SK-N-SH (cell line): ENCODE measurements around the gene TBK1. TPM values are rescaled to one million over a fixed set of nuclear protein-coding genes. Genes with fewer than 3 reads are reported as not detected.

Experiments used
- CTCF ChIA-PET: fragments of 300-600, 350-600 bp; formaldehyde crosslinking; extraction: SDS; loops from one replicate; lab custom pipeline; 2021; lab: Yijun Ruan, JAX
- POLR2A ChIA-PET: fragments of 350-600 bp; sonication (Branson Sonifier 250); formaldehyde crosslinking; extraction: SDS; loops from one replicate; lab custom pipeline; 2020; ENCODE audit warnings: antibody characterized with exemption, inconsistent platforms; lab: Yijun Ruan, JAX
- DNase-seq: peaks from one replicate; pipeline ENCODE4 v3.0.0; 2012
- H2AFZ ChIP-seq: fragments of 200-600 bp; sonication (generic); 2 replicates; pipeline ENCODE4 v1.8.1; 2016; ENCODE audit warnings: antibody characterized with exemption, mild to moderate bottlenecking, low read depth
- H3F3A ChIP-seq: fragments of 200-600 bp; sonication (generic); replicated peaks from 2 replicates; pipeline ENCODE3; 2016; ENCODE audit warnings: antibody characterized with exemption, mild to moderate bottlenecking; ENCODE audit not compliant: insufficient read depth
- H3K27ac ChIP-seq, 2 experiments: fragments of 200-500 bp in 1 of 2; fragments of 200-600 bp in 1 of 2; sonication (Bioruptor generic) in 1 of 2; sonication (generic), shearing (Covaris generic) in 1 of 2; 2 replicates each; pipeline versions ENCODE4 v1.5.1 to v1.6.1; 2014 to 2016; ENCODE audit warnings: low read depth in 2 of 2, inconsistent platforms in 1 of 2, low read length in 1 of 2, mild to moderate bottlenecking in 1 of 2, mixed read lengths in 1 of 2
- H3K27me3 ChIP-seq: fragments of 200-600 bp; sonication (generic), shearing (Covaris generic); 2 replicates; pipeline ENCODE4 v1.6.1; 2016; ENCODE audit warnings: mixed run types; ENCODE audit not compliant: insufficient read depth
- H3K36me3 ChIP-seq, 2 experiments: fragments of 200-500 bp in 1 of 2; fragments of 200-600 bp in 1 of 2; sonication (Bioruptor generic) in 1 of 2; sonication (generic) in 1 of 2; replicated peaks in 1 of 2; 2 replicates each; pipeline versions ENCODE3 to v1.5.1; 2014 to 2016; ENCODE audit warnings: low read length in 1 of 2, mild to moderate bottlenecking in 1 of 2; ENCODE audit not compliant: insufficient read depth in 2 of 2, control insufficient read depth in 1 of 2
- H3K4me1 ChIP-seq, 2 experiments: fragments of 200-500 bp in 1 of 2; fragments of 200-600 bp in 1 of 2; sonication (Bioruptor generic) in 1 of 2; sonication (generic), shearing (Covaris generic) in 1 of 2; 2 replicates each; pipeline versions ENCODE4 v1.5.1 to v1.6.1; 2014 to 2016; ENCODE audit warnings: low read depth in 1 of 2, low read length in 1 of 2, mixed run types in 1 of 2; ENCODE audit not compliant: insufficient read depth in 2 of 2, control insufficient read depth in 1 of 2
- H3K4me2 ChIP-seq: fragments of 200-600 bp; sonication (generic), shearing (Covaris generic); 2 replicates; pipeline ENCODE4 v1.6.1; 2017; ENCODE audit warnings: mixed run types
- H3K4me3 ChIP-seq, 2 experiments: fragments of 200-500 bp in 1 of 2; fragments of 200-600 bp in 1 of 2; sonication (Bioruptor generic) in 1 of 2; sonication (generic), shearing (Covaris generic) in 1 of 2; 2 replicates each; pipeline versions ENCODE4 v1.5.1 to v1.8.1; 2014 to 2016; ENCODE audit warnings: low read depth in 2 of 2, inconsistent platforms in 1 of 2, low read length in 1 of 2, mild to moderate bottlenecking in 1 of 2, mixed read lengths in 1 of 2, moderate library complexity in 1 of 2
- H3K79me2 ChIP-seq: fragments of 200-600 bp; sonication (generic); 2 replicates; pipeline ENCODE4 v1.8.1; 2017; ENCODE audit warnings: mild to moderate bottlenecking; ENCODE audit not compliant: insufficient read depth
- H3K9ac ChIP-seq: fragments of 200-600 bp; sonication (generic); 2 replicates; pipeline ENCODE4 v1.6.1; 2017; ENCODE audit warnings: mixed run types
- H3K9me2 ChIP-seq: fragments of 200-600 bp; sonication (generic); 2 replicates; pipeline ENCODE4 v1.6.1; 2017; ENCODE audit warnings: mixed run types
- H3K9me3 ChIP-seq: fragments of 200-600 bp; sonication (generic); 2 replicates; pipeline ENCODE4 v1.6.1; 2017; ENCODE audit warnings: mixed run types, mild to moderate bottlenecking, moderate library complexity
- H4K20me1 ChIP-seq: fragments of 200-600 bp; sonication (generic); 2 replicates; pipeline ENCODE4 v1.6.1; 2017; ENCODE audit warnings: mild to moderate bottlenecking, mixed run types; ENCODE audit not compliant: insufficient read depth
- ELF1 ChIP-seq: IDR thresholded peaks from 2 replicates; pipeline ENCODE4 v1.4.0; 2012
- EP300 ChIP-seq, 2 experiments: IDR thresholded peaks; 2 replicates each; pipeline versions ENCODE4 v1.4.0 to v1.6.1; 2012; ENCODE audit warnings: borderline replicate concordance in 1 of 2, low read depth in 1 of 2, low read length in 1 of 2
- FOSL2 ChIP-seq: IDR thresholded peaks from 2 replicates; pipeline ENCODE4 v1.4.0; 2012; ENCODE audit warnings: low read depth, mild to moderate bottlenecking, moderate library complexity, borderline replicate concordance
- MAX ChIP-seq: IDR thresholded peaks from 2 replicates; pipeline ENCODE4 v1.4.0; 2012; ENCODE audit warnings: low read depth
- MXI1 ChIP-seq: IDR thresholded peaks from 2 replicates; pipeline ENCODE4 v1.6.1; 2012; ENCODE audit warnings: mild to moderate bottlenecking, low read depth, low read length, improper control_type of control experiment
- NFIC ChIP-seq: IDR thresholded peaks from 2 replicates; pipeline ENCODE4 v1.4.0; 2012; ENCODE audit warnings: borderline replicate concordance
- RCOR1 ChIP-seq: fragments of 150-350 bp; IDR thresholded peaks from 2 replicates; pipeline ENCODE4 v1.6.1; 2017; ENCODE audit warnings: antibody characterized with exemption, low read length
- SIN3A ChIP-seq: IDR thresholded peaks from 2 replicates; pipeline ENCODE4 v1.6.1; 2012; ENCODE audit warnings: low read depth, mild to moderate bottlenecking, low read length, moderate library complexity, borderline replicate concordance
- SMC3 ChIP-seq: IDR thresholded peaks from 2 replicates; pipeline ENCODE4 v1.6.1; 2012; ENCODE audit warnings: low read depth, low read length, improper control_type of control experiment
- TAF1 ChIP-seq: IDR thresholded peaks from 2 replicates; pipeline ENCODE4 v1.6.1; 2012; ENCODE audit warnings: low read depth, mild to moderate bottlenecking, low read length, moderate library complexity, borderline replicate concordance
- TCF12 ChIP-seq: IDR thresholded peaks from 2 replicates; pipeline ENCODE4 v1.4.0; 2012
- TEAD4 ChIP-seq: IDR thresholded peaks from 2 replicates; pipeline ENCODE4 v1.4.0; 2012; ENCODE audit warnings: mild to moderate bottlenecking, borderline replicate concordance; ENCODE audit not compliant: insufficient read depth
- USF1 ChIP-seq: IDR thresholded peaks from 2 replicates; pipeline ENCODE4 v1.4.0; 2012; ENCODE audit warnings: low read depth, borderline replicate concordance
- YY1 ChIP-seq: IDR thresholded peaks from 2 replicates; pipeline ENCODE4 v1.4.0; 2012; ENCODE audit warnings: low read depth, mild to moderate bottlenecking
- WGBS: methylation state at CpG from one replicate; pipeline ENCODE4 v1.1.6; 2017; ENCODE audit warnings: low lambda C conversion rate; 5-methylcytosine and 5-hydroxymethylcytosine counted together
- polyA plus RNA-seq, 3 experiments: library from polyadenylated mRNA; depleted of rRNA; stranded (reverse); fragments of >200 nt; gene quantifications; 2 replicates each; pipeline ENCODE4 v1.2.3, GENCODE V29; 2012
- TF ChIP-seq, protein P1 (sequence below): fragments of 200-600 bp; sonication (generic); IDR thresholded peaks from 2 replicates; pipeline ENCODE4 v1.6.1; 2017; ENCODE audit warnings: antibody characterized with exemption, mild to moderate bottlenecking, moderate library complexity

The TBK1 gene
- polyA plus RNA-seq, 1 of the 3 experiments (the other 2 are of a cell fraction) = 8.2 TPM

- TF ChIP-seq, protein P1, sequence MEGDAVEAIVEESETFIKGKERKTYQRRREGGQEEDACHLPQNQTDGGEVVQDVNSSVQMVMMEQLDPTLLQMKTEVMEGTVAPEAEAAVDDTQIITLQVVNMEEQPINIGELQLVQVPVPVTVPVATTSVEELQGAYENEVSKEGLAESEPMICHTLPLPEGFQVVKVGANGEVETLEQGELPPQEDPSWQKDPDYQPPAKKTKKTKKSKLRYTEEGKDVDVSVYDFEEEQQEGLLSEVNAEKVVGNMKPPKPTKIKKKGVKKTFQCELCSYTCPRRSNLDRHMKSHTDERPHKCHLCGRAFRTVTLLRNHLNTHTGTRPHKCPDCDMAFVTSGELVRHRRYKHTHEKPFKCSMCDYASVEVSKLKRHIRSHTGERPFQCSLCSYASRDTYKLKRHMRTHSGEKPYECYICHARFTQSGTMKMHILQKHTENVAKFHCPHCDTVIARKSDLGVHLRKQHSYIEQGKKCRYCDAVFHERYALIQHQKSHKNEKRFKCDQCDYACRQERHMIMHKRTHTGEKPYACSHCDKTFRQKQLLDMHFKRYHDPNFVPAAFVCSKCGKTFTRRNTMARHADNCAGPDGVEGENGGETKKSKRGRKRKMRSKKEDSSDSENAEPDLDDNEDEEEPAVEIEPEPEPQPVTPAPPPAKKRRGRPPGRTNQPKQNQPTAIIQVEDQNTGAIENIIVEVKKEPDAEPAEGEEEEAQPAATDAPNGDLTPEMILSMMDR = no peak
- TF ChIP-seq USF1 (peak; percentile 29; the same call in 1 of the 2 replicates), EP300 (IDR thresholded peaks at IDR 0.05; ENCODE audit: borderline replicate concordance in 1 of 2, low read depth in 1 of 2, low read length in 1 of 2) (no peak), FOSL2 (0 out of 2 replicates have a peak, but pooled peaks have one; percentile 0), TCF12 (no peak), YY1 (0 out of 2 replicates have a peak, but pooled peaks have one; percentile 11), MAX (peak; percentile 67)
Measured at GRCh38 chr12:64403707-64404469, 48.0 kb upstream of the TBK1 start, which contains the start of gene XPOT (continued).

- Histone ChIP-seq H3K27me3 (no peaks in the 10 kb centered on the region), H3K4me2 (peak overlapping the region; percentile 89), H4K20me1 (peaks cover 28% of the 10 kb centered on the region), H3K79me2 (peaks cover 48% of the 10 kb centered on the region), H3K9me3 (no peaks in the 10 kb centered on the region), H3K9me2 (no peaks in the 10 kb centered on the region), H3K27ac (peak overlapping the region; percentile 95 to 99), H3F3A (peaks cover 15% of the 10 kb centered on the region), H3K4me3 (peak overlapping the region; percentile 78 to 96), H2AFZ (peak overlapping the region; percentile 57), H3K36me3 (peaks cover 0 to 5% of the 10 kb centered on the region in 2 experiments), H3K9ac (peak overlapping the region; percentile 100), H3K4me1 (peaks cover 3 to 14% of the 10 kb centered on the region in 2 experiments; a peak in 2 of 4 replicates)
- peak; percentile 82 for DNase-seq
- 0% methylated on average over 8 of the region's 78 CpGs for WGBS
- ChIA-PET POLR2A (interaction anchor here (0.6 kb wide), 1 partner anchor 13 kb away, joined by 3 read pairs; no protein-coding TSS in a partner anchor), CTCF (interaction anchor here (1.3 to 1.4 kb wide), 2 partner anchors 12 to 578 kb away, joined by 3 read pairs; no protein-coding TSS in a partner anchor)
- no peak for TF ChIP-seq ELF1
- TF ChIP-seq YY1 = 0 out of 2 replicates have a peak, but pooled peaks have one; percentile 33
- TF ChIP-seq MAX = peak; percentile 95
- no peak for TF ChIP-seq RCOR1
- TF ChIP-seq SMC3 = no peak
- TF ChIP-seq EP300 (IDR thresholded peaks at IDR 0.05; ENCODE audit: borderline replicate concordance in 1 of 2, low read depth in 1 of 2, low read length in 1 of 2) = 0 out of 4 replicates have a peak, but pooled peaks of 1 of the 2 experiments have one; percentile 25
- TF ChIP-seq TAF1 = peak; percentile 54; the same call in 1 of the 2 replicates
- no peak for TF ChIP-seq TEAD4
- peak; percentile 69; the same call in 1 of the 2 replicates for TF ChIP-seq MXI1
- TF ChIP-seq NFIC = no peak; the same call in 1 of the 2 replicates
- TF ChIP-seq SIN3A = 0 out of 2 replicates have a peak, but pooled peaks have one; percentile 10
- TF ChIP-seq USF1 = no peak
Measured at GRCh38 chr12:64404470-64405256, 47.3 kb upstream of the TBK1 start.
